ENCODE data around the gene ZMIZ1.

GRCh38 chr10:79044036-79044632 lies 24.6 kb upstream of the ZMIZ1 start:
- TF ChIP-seq, protein P1, sequence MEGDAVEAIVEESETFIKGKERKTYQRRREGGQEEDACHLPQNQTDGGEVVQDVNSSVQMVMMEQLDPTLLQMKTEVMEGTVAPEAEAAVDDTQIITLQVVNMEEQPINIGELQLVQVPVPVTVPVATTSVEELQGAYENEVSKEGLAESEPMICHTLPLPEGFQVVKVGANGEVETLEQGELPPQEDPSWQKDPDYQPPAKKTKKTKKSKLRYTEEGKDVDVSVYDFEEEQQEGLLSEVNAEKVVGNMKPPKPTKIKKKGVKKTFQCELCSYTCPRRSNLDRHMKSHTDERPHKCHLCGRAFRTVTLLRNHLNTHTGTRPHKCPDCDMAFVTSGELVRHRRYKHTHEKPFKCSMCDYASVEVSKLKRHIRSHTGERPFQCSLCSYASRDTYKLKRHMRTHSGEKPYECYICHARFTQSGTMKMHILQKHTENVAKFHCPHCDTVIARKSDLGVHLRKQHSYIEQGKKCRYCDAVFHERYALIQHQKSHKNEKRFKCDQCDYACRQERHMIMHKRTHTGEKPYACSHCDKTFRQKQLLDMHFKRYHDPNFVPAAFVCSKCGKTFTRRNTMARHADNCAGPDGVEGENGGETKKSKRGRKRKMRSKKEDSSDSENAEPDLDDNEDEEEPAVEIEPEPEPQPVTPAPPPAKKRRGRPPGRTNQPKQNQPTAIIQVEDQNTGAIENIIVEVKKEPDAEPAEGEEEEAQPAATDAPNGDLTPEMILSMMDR (IDR thresholded peaks at IDR 0.05): no peak
- no peak for TF ChIP-seq ZFX (IDR thresholded peaks at IDR 0.05; ENCODE audit: borderline replicate concordance)
